SK-N-SH treated with all-trans-retinoic acid at 6 μM for 48 hours (cell line): ENCODE measurements around the gene TEX11.
"Not testable (repeated sequence)": the region's sequence is repeated elsewhere in the genome, so short reads cannot be mapped to it uniquely, and the experiment has no call there.

Experiments used
- CREB5 ChIP-seq: fragments of 250-450 bp; sonication (Bioruptor Pico); IDR thresholded peaks from 2 replicates; pipeline ENCODE4 v1.5.1; 2020; ENCODE audit warnings: low read depth, mild to moderate bottlenecking, moderate library complexity
- CSRNP3 ChIP-seq: fragments of 250-450 bp; sonication (Bioruptor Pico); IDR thresholded peaks from 2 replicates; pipeline ENCODE4 v1.5.1; 2021; ENCODE audit warnings: mild to moderate bottlenecking, moderate library complexity
- ESRRG ChIP-seq: fragments of 250-450 bp; sonication (Bioruptor Pico); IDR thresholded peaks from 2 replicates; pipeline ENCODE4 v1.6.1; 2021; ENCODE audit warnings: mild to moderate bottlenecking
- GLIS3 ChIP-seq: fragments of 250-450 bp; sonication (Bioruptor Pico); IDR thresholded peaks from 2 replicates; pipeline ENCODE4 v1.5.0; 2020; ENCODE audit warnings: mild to moderate bottlenecking, moderate library complexity
- TSHZ2 ChIP-seq: fragments of 250-450 bp; sonication (Bioruptor Pico); IDR thresholded peaks from 2 replicates; pipeline ENCODE4 v1.5.0; 2020; ENCODE audit warnings: mild to moderate bottlenecking, moderate library complexity
- ZNF565 ChIP-seq: fragments of 450-650 bp; formaldehyde crosslinking; conservative IDR thresholded peaks from 2 replicates; pipeline ENCODE4 v1.5.0; 2020; ENCODE audit warnings: low read depth, mild to moderate bottlenecking, moderate library complexity

GRCh38 chrX:70657546-70657945 lies 251.0 kb downstream of the TEX11 start:
- TF ChIP-seq ESRRG; CSRNP3 (CRISPR knock-in tag); GLIS3 (CRISPR knock-in tag); ZNF565 (CRISPR knock-in tag); TSHZ2 (CRISPR knock-in tag); CREB5 (CRISPR knock-in tag): not testable (repeated sequence)
